Retinal pigment epithelial cell (primary cell): ENCODE data around the gene FAM184A.

Experiments used
- DNase-seq: peaks from one replicate; pipeline ENCODE4 v3.0.0-alpha.2; 2010; ENCODE audit warnings: low read depth
- H3K4me3 ChIP-seq: 2 replicates; pipeline ENCODE4 v1.5.1; 2011; ENCODE audit warnings: mild to moderate bottlenecking, low read length, control low read depth, moderate library complexity
- CTCF ChIP-seq: conservative IDR thresholded peaks from 2 replicates; pipeline ENCODE4 v1.5.1; 2011; ENCODE audit warnings: low read depth, low read length, control low read depth, inconsistent platforms

The FAM184A gene

DNA sequence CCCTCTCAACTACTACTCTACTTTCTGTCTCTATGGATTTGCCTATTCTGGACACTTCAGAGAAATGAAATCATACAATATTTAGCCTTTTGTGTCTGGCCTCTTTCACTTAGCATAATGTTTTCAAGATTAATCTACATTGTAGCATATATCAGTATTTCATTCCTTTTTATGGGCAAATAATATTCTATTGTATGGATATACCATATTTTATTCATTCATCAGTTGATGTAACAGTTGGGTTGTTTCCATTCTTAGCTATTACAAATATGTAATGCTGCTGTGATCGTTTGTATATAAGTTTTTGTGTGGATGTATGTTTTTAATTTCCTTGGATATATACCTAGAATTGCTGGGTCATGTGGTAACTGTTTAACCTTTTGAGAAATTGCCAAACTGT is 23.4 kb downstream of the FAM184A start:
- no peak overlapping the region for H3K4me3 ChIP-seq
- no peak for DNase-seq
- TF ChIP-seq CTCF, result no peak

DNA sequence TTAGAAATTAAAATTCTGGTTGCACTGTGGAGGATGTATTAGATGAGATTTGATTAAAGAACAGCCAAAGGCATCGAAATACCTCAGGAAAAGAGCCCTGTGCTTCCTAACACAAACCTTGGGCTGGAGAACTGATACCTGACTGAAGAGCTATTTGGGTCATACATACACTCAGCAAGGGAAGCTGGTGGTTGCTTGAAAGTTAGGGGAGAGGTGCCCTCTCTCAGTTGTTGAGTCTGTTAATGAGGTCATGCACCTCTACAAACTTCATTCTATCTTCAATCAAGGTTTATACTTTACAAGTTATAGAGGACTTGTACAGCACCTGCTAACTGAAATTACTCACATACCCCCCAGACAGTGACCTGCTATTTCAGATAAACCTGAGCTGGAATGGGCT is 25.5 kb downstream of the FAM184A start:
- H3K4me3 ChIP-seq, result no peak overlapping the region
- no peak for TF ChIP-seq CTCF
- DNase-seq, result no peak

DNA sequence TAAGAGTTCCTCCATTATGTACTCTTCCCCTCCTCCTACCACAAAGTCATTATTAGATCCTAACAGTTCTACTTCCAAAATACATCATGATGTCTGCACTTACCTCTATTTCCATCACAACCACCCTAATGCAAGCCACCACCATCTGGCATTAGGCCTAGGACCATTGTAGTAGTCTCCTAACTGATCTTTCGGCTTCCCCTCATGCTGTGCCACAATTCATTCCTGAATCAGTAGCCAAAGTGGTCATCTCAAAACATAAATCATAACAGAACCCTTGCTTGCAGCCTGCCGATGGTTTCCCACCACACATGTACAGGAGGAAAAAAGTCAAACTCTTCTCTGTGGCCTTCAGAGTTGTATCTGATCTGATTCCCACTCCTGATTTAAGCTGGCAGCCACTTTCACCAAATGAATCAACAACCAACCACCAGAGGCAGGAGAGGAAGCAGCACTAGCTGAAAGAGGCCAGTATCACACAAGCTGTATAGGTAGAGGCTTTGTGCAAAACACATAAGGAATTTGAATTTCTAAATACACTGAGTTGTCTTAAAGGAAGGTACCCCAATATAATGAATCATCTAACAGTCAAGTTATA is 26.1 kb downstream of the FAM184A start:
- H3K4me3 ChIP-seq, result no peak overlapping the region
- no peak for DNase-seq
- TF ChIP-seq CTCF, result no peak

GRCh38 chr6:119044255-119044654 is 34.2 kb downstream of the FAM184A start:
- no peak overlapping the region for H3K4me3 ChIP-seq
- no peak for TF ChIP-seq CTCF
- no peak for DNase-seq

DNA sequence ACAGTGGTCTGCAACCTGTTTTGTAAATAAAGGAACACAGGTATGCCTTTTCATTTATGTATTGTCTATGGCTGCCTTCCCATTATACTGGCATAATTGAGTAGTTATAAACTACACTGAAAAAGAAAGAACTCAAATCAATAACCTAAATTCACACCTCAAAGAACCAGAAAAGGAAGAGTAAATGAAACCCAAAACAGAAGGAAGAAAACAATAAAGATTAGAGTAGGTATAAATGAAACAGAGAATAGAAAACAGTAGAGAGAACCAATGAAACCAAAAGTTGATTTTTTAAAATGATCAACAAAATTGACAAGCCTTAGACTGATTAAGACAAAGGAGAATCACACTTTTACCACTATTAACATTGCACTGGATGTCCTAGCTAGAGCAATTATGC is 34.7 kb downstream of the FAM184A start:
- TF ChIP-seq CTCF, result no peak
- no peak overlapping the region for H3K4me3 ChIP-seq
- no peak for DNase-seq

DNA sequence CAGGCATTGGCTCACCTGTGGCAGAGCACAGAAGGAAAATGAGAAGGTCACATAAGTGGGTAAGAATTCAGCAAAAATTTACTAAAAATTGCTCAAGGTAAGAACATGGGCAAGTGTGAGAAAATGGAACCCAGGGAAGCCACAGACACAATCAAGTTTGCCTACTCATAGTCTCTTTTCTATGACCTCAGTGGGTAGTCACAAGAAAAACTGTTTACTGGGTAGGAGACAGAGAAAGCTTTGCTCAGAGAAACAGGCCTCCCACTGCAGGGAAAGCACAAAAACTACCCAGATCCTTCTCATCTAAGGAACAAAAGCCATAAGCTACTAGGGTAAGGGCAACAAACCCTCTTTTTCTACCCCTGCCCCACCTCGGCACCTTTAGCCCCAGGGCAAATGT is 35.2 kb downstream of the FAM184A start:
- no peak for DNase-seq
- no peak overlapping the region for H3K4me3 ChIP-seq
- TF ChIP-seq CTCF, result no peak

DNA sequence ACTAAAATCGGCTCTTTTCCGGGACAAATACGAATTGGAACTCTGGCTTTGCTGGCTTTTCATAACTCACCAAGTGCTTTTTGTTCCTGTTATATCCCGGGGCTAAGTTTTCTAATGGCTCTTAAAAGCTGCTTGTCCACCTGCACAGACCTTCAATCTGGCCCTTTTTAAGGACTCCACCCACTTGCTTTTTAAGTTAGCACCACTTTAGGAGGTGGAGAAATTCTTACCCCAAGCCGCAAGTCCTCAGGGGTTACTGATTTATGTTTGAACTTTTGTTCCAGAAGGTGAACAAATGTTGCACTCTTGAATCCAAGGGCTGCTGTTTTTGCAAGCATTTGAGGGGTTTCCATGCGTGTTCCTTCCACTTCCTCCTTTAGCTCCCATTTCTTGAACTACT is 37.8 kb downstream of the FAM184A start:
- no peak for DNase-seq
- no peak overlapping the region for H3K4me3 ChIP-seq
- no peak for TF ChIP-seq CTCF
